PFSK-1 (cell line): Measurements from ENCODE around the gene CYRIA.

Source experiments
- POLR2AphosphoS5 ChIP-seq: IDR thresholded peaks from 2 replicates; pipeline ENCODE4 v1.6.1; 2012; ENCODE audit warnings: low read depth, mild to moderate bottlenecking, control low read depth, low read length, moderate library complexity
- SIN3A ChIP-seq: IDR thresholded peaks from 2 replicates; pipeline ENCODE4 v1.6.1; 2012; ENCODE audit warnings: mild to moderate bottlenecking, low read length, moderate library complexity, borderline replicate concordance; ENCODE audit not compliant: insufficient read depth
- TAF1 ChIP-seq: IDR thresholded peaks from 2 replicates; pipeline ENCODE4 v1.6.1; 2012; ENCODE audit warnings: low read length, control low read depth, borderline replicate concordance; ENCODE audit not compliant: insufficient read depth
- TF ChIP-seq, protein P1 (sequence below), 2 experiments: IDR thresholded peaks; 2 replicates each; pipeline versions ENCODE4 v1.6.1 to v1.8.0; 2011 to 2012; ENCODE audit warnings: low read depth in 2 of 2, low read length in 2 of 2, control low read depth in 1 of 2, inconsistent platforms in 1 of 2, mild to moderate bottlenecking in 1 of 2, moderate library complexity in 1 of 2; ENCODE audit not compliant: insufficient read depth in 1 of 2

DNA sequence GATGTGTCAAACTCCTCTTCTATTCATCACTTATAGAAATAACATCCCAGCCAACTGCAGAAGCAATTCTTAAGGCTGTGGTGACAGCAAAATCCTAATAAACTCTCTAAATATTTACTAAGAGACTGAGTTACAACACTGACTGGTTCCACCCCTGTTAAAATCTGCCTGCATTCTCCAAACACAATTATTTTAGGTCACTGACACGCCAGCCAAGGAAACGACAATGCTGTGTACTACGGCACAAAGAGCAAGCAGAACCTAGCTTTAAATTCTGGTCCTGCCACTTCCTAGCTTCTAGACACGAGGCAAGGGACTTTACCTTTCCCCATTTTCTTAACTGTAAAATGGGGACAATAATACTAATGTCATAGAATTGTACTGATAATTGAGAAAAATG lies 4.1 kb downstream of the CYRIA start:
- TF ChIP-seq POLR2AphosphoS5 (no peak), TAF1 (no peak), SIN3A (no peak)
- TF ChIP-seq, protein P1, sequence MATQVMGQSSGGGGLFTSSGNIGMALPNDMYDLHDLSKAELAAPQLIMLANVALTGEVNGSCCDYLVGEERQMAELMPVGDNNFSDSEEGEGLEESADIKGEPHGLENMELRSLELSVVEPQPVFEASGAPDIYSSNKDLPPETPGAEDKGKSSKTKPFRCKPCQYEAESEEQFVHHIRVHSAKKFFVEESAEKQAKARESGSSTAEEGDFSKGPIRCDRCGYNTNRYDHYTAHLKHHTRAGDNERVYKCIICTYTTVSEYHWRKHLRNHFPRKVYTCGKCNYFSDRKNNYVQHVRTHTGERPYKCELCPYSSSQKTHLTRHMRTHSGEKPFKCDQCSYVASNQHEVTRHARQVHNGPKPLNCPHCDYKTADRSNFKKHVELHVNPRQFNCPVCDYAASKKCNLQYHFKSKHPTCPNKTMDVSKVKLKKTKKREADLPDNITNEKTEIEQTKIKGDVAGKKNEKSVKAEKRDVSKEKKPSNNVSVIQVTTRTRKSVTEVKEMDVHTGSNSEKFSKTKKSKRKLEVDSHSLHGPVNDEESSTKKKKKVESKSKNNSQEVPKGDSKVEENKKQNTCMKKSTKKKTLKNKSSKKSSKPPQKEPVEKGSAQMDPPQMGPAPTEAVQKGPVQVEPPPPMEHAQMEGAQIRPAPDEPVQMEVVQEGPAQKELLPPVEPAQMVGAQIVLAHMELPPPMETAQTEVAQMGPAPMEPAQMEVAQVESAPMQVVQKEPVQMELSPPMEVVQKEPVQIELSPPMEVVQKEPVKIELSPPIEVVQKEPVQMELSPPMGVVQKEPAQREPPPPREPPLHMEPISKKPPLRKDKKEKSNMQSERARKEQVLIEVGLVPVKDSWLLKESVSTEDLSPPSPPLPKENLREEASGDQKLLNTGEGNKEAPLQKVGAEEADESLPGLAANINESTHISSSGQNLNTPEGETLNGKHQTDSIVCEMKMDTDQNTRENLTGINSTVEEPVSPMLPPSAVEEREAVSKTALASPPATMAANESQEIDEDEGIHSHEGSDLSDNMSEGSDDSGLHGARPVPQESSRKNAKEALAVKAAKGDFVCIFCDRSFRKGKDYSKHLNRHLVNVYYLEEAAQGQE (IDR thresholded peaks at IDR 0.05; ENCODE audit: insufficient read depth in 1 of 2, low read depth in 2 of 2, low read length in 2 of 2) = no peak
